Measurements from ENCODE around the gene TMEM143. TPM values are rescaled to one million over a fixed set of nuclear protein-coding genes. Genes with fewer than 3 reads are reported as not detected.
A peak's percentile ranks its signal among the peaks of the same experiment; 100 is the strongest.

The TMEM143 gene
- total and polyA plus RNA-seq, 10 donors, result 5.8 to 14.8 (median 9.1) TPM

- DNase-seq, result peak; percentile 90
- TF ChIP-seq POLR2A (IDR thresholded peaks at IDR 0.05), result no peak
- no peak for TF ChIP-seq POLR2AphosphoS5 (IDR thresholded peaks at IDR 0.05)
- TF ChIP-seq, protein P1, sequence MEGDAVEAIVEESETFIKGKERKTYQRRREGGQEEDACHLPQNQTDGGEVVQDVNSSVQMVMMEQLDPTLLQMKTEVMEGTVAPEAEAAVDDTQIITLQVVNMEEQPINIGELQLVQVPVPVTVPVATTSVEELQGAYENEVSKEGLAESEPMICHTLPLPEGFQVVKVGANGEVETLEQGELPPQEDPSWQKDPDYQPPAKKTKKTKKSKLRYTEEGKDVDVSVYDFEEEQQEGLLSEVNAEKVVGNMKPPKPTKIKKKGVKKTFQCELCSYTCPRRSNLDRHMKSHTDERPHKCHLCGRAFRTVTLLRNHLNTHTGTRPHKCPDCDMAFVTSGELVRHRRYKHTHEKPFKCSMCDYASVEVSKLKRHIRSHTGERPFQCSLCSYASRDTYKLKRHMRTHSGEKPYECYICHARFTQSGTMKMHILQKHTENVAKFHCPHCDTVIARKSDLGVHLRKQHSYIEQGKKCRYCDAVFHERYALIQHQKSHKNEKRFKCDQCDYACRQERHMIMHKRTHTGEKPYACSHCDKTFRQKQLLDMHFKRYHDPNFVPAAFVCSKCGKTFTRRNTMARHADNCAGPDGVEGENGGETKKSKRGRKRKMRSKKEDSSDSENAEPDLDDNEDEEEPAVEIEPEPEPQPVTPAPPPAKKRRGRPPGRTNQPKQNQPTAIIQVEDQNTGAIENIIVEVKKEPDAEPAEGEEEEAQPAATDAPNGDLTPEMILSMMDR (IDR thresholded peaks at IDR 0.05 in 8 of 11, conservative IDR thresholded peaks at IDR 0.05 in 3 of 11), result no peak
- peak overlapping the region in 3 of 8 donors; percentile 11 to 35 (median 29) for H3K27ac ChIP-seq
- peaks cover 0 to 26% (median 5%) of the 10 kb centered on the region in 6 donors for H3K4me1 ChIP-seq
- WGBS, 5 donors, result 0 to 37% (median 30%) methylated on average over 2 to 3 of the region's 3 CpGs
- intact Hi-C loops (cut with DNase I; ENCODE audit: low total_unique reads), result no loop called here
- no peaks in the 10 kb centered on the region for H3K36me3 ChIP-seq
- H3K9me3 ChIP-seq, result peaks cover 0 to 9% (median 0%) of the 10 kb centered on the region in 8 donors
- H3K27me3 ChIP-seq (replicated peaks in 1 of 7), result peaks cover 0 to 25% (median 0%) of the 10 kb centered on the region in 7 donors
- H3K4me3 ChIP-seq, result no peak overlapping the region
Measured at GRCh38 chr19:48403606-48404005, 39.9 kb upstream of the TMEM143 start.

DNA sequence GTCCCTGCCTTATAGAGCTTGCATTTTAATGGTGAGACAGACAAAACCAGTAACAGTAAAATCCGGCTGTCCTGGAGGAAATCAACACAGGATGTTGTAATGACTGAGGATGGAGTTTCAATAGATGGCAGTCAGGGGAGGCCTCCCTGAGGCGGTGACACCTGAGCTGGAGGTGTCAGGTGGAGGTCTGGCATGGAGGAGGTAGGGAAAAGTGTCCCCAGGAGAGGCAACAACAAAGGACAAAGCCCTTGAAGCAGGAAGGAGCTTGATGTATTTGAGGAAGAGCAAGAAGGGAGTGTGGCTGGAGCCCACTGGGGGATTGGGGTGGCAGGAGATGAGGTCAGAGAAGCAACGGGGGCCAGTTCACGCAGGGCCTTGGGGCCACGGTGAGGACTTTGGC, 37.5 kb upstream of the TMEM143 start:
- WGBS, 5 donors, result 61 to 76% (median 67%) methylated on average over 5 of the region's 5 CpGs
- Histone ChIP-seq H3K4me3 (no peak overlapping the region), H3K27me3 (replicated peaks in 1 of 7) (peaks cover 0 to 37% (median 12%) of the 10 kb centered on the region in 7 donors), H3K27ac (no peak overlapping the region), H3K4me1 (peaks cover 5 to 45% (median 16%) of the 10 kb centered on the region in 6 donors), H3K36me3 (no peaks in the 10 kb centered on the region), H3K9me3 (peaks cover 0 to 9% (median 0%) of the 10 kb centered on the region in 8 donors)
- intact Hi-C loops (cut with DNase I; ENCODE audit: low total_unique reads), result no loop called here
- no peak for DNase-seq
- TF ChIP-seq, protein P1 (IDR thresholded peaks at IDR 0.05 in 8 of 11, conservative IDR thresholded peaks at IDR 0.05 in 3 of 11), result no peak
- no peak for TF ChIP-seq POLR2AphosphoS5 (IDR thresholded peaks at IDR 0.05)
- no peak for TF ChIP-seq POLR2A (IDR thresholded peaks at IDR 0.05)

- 45 to 68% (median 51%) methylated on average over 14 of the region's 14 CpGs for WGBS, 5 donors
- Histone ChIP-seq H3K9me3 (peaks cover 0 to 4% (median 0%) of the 10 kb centered on the region in 8 donors), H3K27ac (peak overlapping the region in 3 of 8 donors; percentile 22 to 80 (median 59)), H3K4me3 (peak overlapping the region in 1 of 8 donors; percentile 2), H3K36me3 (no peaks in the 10 kb centered on the region), H3K4me1 (peaks cover 5 to 55% (median 17%) of the 10 kb centered on the region in 6 donors), H3K27me3 (replicated peaks in 1 of 7) (peaks cover 4 to 40% (median 23%) of the 10 kb centered on the region in 7 donors)
- intact Hi-C loops (cut with DNase I; ENCODE audit: low total_unique reads), result no loop called here
- TF ChIP-seq POLR2A (IDR thresholded peaks at IDR 0.05) (no peak), POLR2AphosphoS5 (IDR thresholded peaks at IDR 0.05) (no peak)
- TF ChIP-seq, protein P1 (IDR thresholded peaks at IDR 0.05 in 8 of 11, conservative IDR thresholded peaks at IDR 0.05 in 3 of 11), result no peak
- DNase-seq, result no peak
Measured at GRCh38 chr19:48400018-48400742, 36.4 kb upstream of the TMEM143 start.
